ENCODE data around the gene GPR141.
"Not testable (repeated sequence)": the region's sequence is repeated elsewhere in the genome, so short reads cannot be mapped to it uniquely, and the experiment has no call there.

GPR141 gene

GRCh38 chr7:37686556-37687345 is 3.2 kb downstream of the GPR141 start:
- DNase-seq (ENCODE audit: extremely low read depth in 1 of 2, low read depth in 1 of 2), result no peak

- DNase-seq (ENCODE audit: extremely low read depth in 1 of 2, low read depth in 1 of 2), result no peak
Measured at GRCh38 chr7:37690206-37690605, 6.6 kb downstream of the GPR141 start.

GRCh38 chr7:37694208-37695094 is 10.9 kb downstream of the GPR141 start:
- DNase-seq (ENCODE audit: extremely low read depth in 1 of 2, low read depth in 1 of 2), result no peak

- no peak for DNase-seq (ENCODE audit: extremely low read depth in 1 of 2, low read depth in 1 of 2)
Measured at GRCh38 chr7:37698276-37698675, 14.7 kb downstream of the GPR141 start.

GRCh38 chr7:37698782-37699181 is 15.2 kb downstream of the GPR141 start:
- no peak for DNase-seq (ENCODE audit: extremely low read depth in 1 of 2, low read depth in 1 of 2)

GRCh38 chr7:37701769-37702168 is 18.2 kb downstream of the GPR141 start:
- no peak for DNase-seq (ENCODE audit: extremely low read depth in 1 of 2, low read depth in 1 of 2)

GRCh38 chr7:37703361-37703760 is 19.8 kb downstream of the GPR141 start:
- DNase-seq (ENCODE audit: extremely low read depth in 1 of 2, low read depth in 1 of 2), result no peak

GRCh38 chr7:37704328-37704833 is 20.8 kb downstream of the GPR141 start:
- not testable (repeated sequence) for DNase-seq (ENCODE audit: extremely low read depth in 1 of 2, low read depth in 1 of 2)

- DNase-seq (ENCODE audit: extremely low read depth in 1 of 2, low read depth in 1 of 2), result no peak
Measured at GRCh38 chr7:37705976-37706375, 22.4 kb downstream of the GPR141 start.

GRCh38 chr7:37706804-37707203 is 23.2 kb downstream of the GPR141 start:
- DNase-seq (ENCODE audit: extremely low read depth in 1 of 2, low read depth in 1 of 2), result no peak

GRCh38 chr7:37707754-37708485 is 24.4 kb downstream of the GPR141 start:
- DNase-seq (ENCODE audit: extremely low read depth in 1 of 2, low read depth in 1 of 2), result no peak

- no peak for DNase-seq (ENCODE audit: extremely low read depth in 1 of 2, low read depth in 1 of 2)
Measured at GRCh38 chr7:37709631-37710509, 26.3 kb downstream of the GPR141 start.

GRCh38 chr7:37713613-37714012 is 30.0 kb downstream of the GPR141 start:
- no peak for DNase-seq (ENCODE audit: extremely low read depth in 1 of 2, low read depth in 1 of 2)

- DNase-seq (ENCODE audit: extremely low read depth in 1 of 2, low read depth in 1 of 2), result no peak
Measured at GRCh38 chr7:37714606-37715005, 31.0 kb downstream of the GPR141 start.

- no peak for DNase-seq (ENCODE audit: extremely low read depth in 1 of 2, low read depth in 1 of 2)
Measured at GRCh38 chr7:37718585-37718984, 35.0 kb downstream of the GPR141 start.

GRCh38 chr7:37719077-37719476 is 35.5 kb downstream of the GPR141 start:
- no peak for DNase-seq (ENCODE audit: extremely low read depth in 1 of 2, low read depth in 1 of 2)

- no peak for DNase-seq (ENCODE audit: extremely low read depth in 1 of 2, low read depth in 1 of 2)
Measured at GRCh38 chr7:37724732-37725131, 41.2 kb downstream of the GPR141 start.

- no peak for DNase-seq (ENCODE audit: extremely low read depth in 1 of 2, low read depth in 1 of 2)
Measured at GRCh38 chr7:37726016-37726415, 42.5 kb downstream of the GPR141 start.

- no peak for DNase-seq (ENCODE audit: extremely low read depth in 1 of 2, low read depth in 1 of 2)
Measured at GRCh38 chr7:37728747-37729146, 45.2 kb downstream of the GPR141 start.

- DNase-seq (ENCODE audit: extremely low read depth in 1 of 2, low read depth in 1 of 2), result no peak
Measured at GRCh38 chr7:37729181-37729580, 45.6 kb downstream of the GPR141 start.
